ENCODE results near the gene TENM4.

- no peak for TF ChIP-seq CTCF (IDR thresholded peaks at IDR 0.05)
- no peak for TF ChIP-seq POLR2A (IDR thresholded peaks at IDR 0.05)
Measured at GRCh38 chr11:78791254-78791653, 649.6 kb downstream of the TENM4 start.
